Small intestine (tissue), 7 donors: ENCODE measurements around the gene FAM111B. TPM values are rescaled to one million over a fixed set of nuclear protein-coding genes. Genes with fewer than 3 reads are reported as not detected.

Source experiments
- DNase-seq, 2 donors: peaks; one replicate each; pipeline versions ENCODE4 v3.0.0 to v3.0.0-alpha.2; 2013
- FAIRE-seq: peaks from 2 replicates; lab custom pipeline; 2012; peaks lifted over from hg19 to GRCh38; lab: Jason Lieb, UNC
- H3K27ac ChIP-seq, 3 donors: one replicate each; pipeline ENCODE4 v1.5.1; 2013; ENCODE audit warnings: low read length in 2 of 3, mild to moderate bottlenecking in 2 of 3, control low read depth in 1 of 3, inconsistent platforms in 1 of 3, low read depth in 1 of 3, moderate library complexity in 1 of 3
- H3K27me3 ChIP-seq, 3 donors: one replicate each; pipeline ENCODE4 v1.6.1; 2013; ENCODE audit warnings: low read length in 3 of 3, inconsistent platforms in 1 of 3; ENCODE audit not compliant: control insufficient read depth in 3 of 3, insufficient read depth in 3 of 3
- H3K36me3 ChIP-seq, 3 donors: one replicate each; pipeline ENCODE4 v1.6.1; 2013; ENCODE audit warnings: low read length in 3 of 3, inconsistent platforms in 1 of 3, low read depth in 1 of 3, mild to moderate bottlenecking in 1 of 3, moderate library complexity in 1 of 3; ENCODE audit not compliant: control insufficient read depth in 3 of 3, insufficient read depth in 2 of 3
- H3K4me1 ChIP-seq, 3 donors: one replicate each; pipeline ENCODE4 v1.6.1; 2013; ENCODE audit warnings: low read length in 2 of 3, inconsistent platforms in 1 of 3, low read depth in 1 of 3, mild to moderate bottlenecking in 1 of 3, moderate library complexity in 1 of 3; ENCODE audit not compliant: control insufficient read depth in 3 of 3, insufficient read depth in 2 of 3
- H3K4me3 ChIP-seq, 3 donors: one replicate each; pipeline ENCODE4 v1.5.1; 2013; ENCODE audit warnings: low read length in 3 of 3, control low read depth in 1 of 3, inconsistent platforms in 1 of 3, low read depth in 1 of 3, mild to moderate bottlenecking in 1 of 3, moderate library complexity in 1 of 3
- H3K9me3 ChIP-seq, 2 donors: one replicate each; pipeline ENCODE4 v1.6.1; 2013; ENCODE audit warnings: low read depth in 1 of 2, low read length in 1 of 2; ENCODE audit not compliant: control insufficient read depth in 2 of 2, insufficient read depth in 1 of 2
- WGBS, 3 donors: extraction: QIAGEN DNeasy Blood & Tissue Kit; methylation state at CpG; one replicate each; pipeline ENCODE4 v1.1.7; 2013; 5-methylcytosine and 5-hydroxymethylcytosine counted together
- polyA plus RNA-seq, 4 donors: library from polyadenylated mRNA; stranded (reverse) in 3 of 4; unstranded in 1 of 4; fragments of 200-250 nt in 3 of 4; fragments of 120-200 nt in 1 of 4; gene quantifications; one replicate each; pipeline versions ENCODE4 v1.2.1 to v1.2.3, GENCODE V29; 2013
- donor health status: healthy with polysubstance abuse.
- donor health status: control.
- donor health status: control.
- donor health status: Bipolar disorder and iron deficiency.
- donor health status: healthy.

The FAM111B gene
- polyA plus RNA-seq, 4 donors: 0.54 to 11.1 (median 3.4) TPM

GRCh38 chr11:59141191-59141590 is 34.2 kb downstream of the FAM111B start:
- no peak for DNase-seq
- WGBS, 3 donors: 95% methylated on average over 4 of the region's 4 CpGs
- H3K27me3 ChIP-seq: no peaks in the 10 kb centered on the region
- no peak overlapping the region for H3K4me3 ChIP-seq
- H3K4me1 ChIP-seq: peaks cover 0 to 20% (median 2%) of the 10 kb centered on the region in 3 donors
- no peak overlapping the region for H3K27ac ChIP-seq
- peaks cover 0 to 15% (median 1%) of the 10 kb centered on the region in 3 donors for H3K36me3 ChIP-seq
- FAIRE-seq: no peak
- no peaks in the 10 kb centered on the region for H3K9me3 ChIP-seq

DNA sequence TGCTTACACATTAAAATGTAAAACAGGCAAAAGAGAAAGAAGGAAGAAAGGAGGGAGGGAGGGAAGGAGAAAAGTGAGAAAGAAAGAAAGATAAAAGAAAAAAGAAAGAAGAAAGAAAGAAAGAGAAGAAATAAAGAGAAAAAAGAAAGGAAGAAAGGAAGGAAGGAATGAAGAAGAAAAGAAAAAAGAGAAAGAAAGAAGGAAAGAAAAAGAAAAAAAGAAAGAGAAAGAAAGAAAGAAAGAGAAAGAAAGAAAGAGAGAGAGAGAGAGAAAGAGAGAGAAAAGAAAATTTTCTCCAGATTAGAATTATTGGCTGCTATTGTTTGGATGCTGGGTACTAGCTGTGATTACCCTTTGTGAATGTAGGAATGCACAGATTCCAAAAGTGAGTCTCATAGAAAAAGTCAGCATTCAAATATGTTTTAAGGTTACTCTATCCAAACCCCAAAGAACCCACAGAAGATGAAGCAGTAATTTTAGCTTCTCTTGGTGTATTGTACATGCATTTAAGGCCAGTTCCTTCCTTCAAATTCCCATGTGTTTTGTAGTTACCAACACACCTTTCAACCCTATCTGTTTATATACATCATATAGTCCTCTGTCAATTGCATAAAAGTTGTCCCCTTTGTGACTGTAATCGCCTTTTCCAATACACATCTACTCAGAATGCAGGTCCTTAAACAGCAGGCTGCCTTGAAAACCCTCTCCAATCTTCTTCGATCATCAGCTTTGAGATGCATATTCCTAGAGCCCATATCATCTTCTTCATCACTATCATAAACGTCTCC is 34.8 kb downstream of the FAM111B start:
- Histone ChIP-seq H3K27me3 (no peaks in the 10 kb centered on the region), H3K4me3 (peak overlapping the region; percentile 68 to 95 (median 68)), H3K27ac (peak overlapping the region; percentile 97 to 99 (median 98)), H3K9me3 (no peaks in the 10 kb centered on the region), H3K4me1 (peaks cover 0 to 20% (median 2%) of the 10 kb centered on the region in 3 donors), H3K36me3 (peaks cover 0 to 16% (median 1%) of the 10 kb centered on the region in 3 donors)
- FAIRE-seq: no peak
- peak in 1 of 2 donors; percentile 20 for DNase-seq
- WGBS, 3 donors: 0 to 1% (median 1%) methylated on average over 3 of the region's 3 CpGs

DNA sequence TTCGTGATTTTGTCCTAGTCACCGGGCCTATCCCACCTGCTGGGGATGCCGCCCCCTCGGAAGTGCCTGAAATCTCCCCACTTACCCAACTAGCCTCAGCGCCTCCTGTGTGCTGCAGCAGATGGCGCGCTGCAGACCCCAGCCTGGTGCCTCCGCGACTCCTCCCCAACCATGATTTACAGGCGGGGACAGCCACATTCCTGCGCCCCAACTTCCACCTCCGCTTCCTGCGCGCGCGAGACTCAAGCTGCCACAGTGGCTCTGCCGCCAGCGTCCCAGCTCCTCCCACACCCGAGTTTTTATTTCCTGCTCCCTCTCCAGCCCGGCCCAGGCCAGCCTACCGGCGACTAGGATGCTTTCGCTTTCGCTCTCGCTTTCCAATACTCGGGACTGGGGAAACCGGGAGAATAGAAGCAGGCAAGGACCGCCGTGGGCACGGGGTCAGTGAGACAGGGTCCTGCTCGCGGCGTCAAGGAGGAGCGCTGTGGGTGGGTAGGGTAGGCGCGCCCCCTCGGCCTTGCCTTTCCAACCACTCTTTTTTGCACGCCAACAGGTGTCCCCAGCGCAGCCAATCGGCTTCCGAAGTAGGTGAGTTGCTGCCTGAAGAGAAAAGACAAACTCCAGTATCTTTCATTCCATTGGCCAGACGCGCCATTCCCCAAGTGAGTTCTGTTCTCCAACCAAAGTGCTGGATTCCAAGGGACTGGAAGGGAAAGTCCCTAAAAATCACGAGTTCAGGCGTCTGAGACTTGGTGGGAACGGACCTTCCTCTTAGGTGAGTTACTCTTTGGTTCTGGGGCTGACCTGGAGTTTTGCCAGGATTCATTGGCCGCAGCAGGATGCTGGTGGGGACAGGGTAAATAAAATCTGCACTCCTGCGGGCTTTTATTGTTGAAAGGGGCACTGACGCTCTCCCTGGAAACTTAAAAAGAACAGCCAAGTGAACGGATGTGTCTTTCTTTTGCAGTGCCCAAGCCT is 35.8 kb downstream of the FAM111B start, which contains the start of gene FAM111A:
Gene FAM111A, plus strand, starts transcription at position 327 of the 978 bp plus-strand sequence. CDS start 6,017 bp downstream, outside the sequence.
- FAIRE-seq: no peak

GRCh38 chr11:59144096-59144495 is 37.1 kb downstream of the FAM111B start:
- no peak for FAIRE-seq

More for the DNA sequence above, 35.8 kb downstream of the FAM111B start, which contains the start of gene FAM111A:
- Histone ChIP-seq H3K36me3 (peaks cover 0 to 10% (median 0%) of the 10 kb centered on the region in 3 donors), H3K27me3 (no peaks in the 10 kb centered on the region), H3K27ac (peak within 1 kb of the TSS; percentile 97 to 99 (median 98)), H3K9me3 (no peaks in the 10 kb centered on the region), H3K4me1 (peaks cover 0 to 15% (median 2%) of the 10 kb centered on the region in 3 donors), H3K4me3 (peak within 1 kb of the TSS; percentile 68 to 95 (median 68))
- peak; percentile 97 for DNase-seq
- whole genome bisulfite sequencing, 3 donors: 0 to 1% (median 0%) methylated on average over 50 of the region's 50 CpGs

GRCh38 chr11:59144579-59145345 is 37.7 kb downstream of the FAM111B start:
- no peak for FAIRE-seq
- H3K27ac ChIP-seq: peak overlapping the region; percentile 62 to 97 (median 70)

More at GRCh38 chr11:59144096-59144495, 37.1 kb downstream of the FAM111B start:
- Histone ChIP-seq H3K4me1 (peaks cover 0 to 15% (median 2%) of the 10 kb centered on the region in 3 donors), H3K36me3 (peaks cover 0 to 7% (median 2%) of the 10 kb centered on the region in 3 donors), H3K9me3 (no peaks in the 10 kb centered on the region), H3K27ac (peak overlapping the region; percentile 62 to 97 (median 70)), H3K27me3 (no peaks in the 10 kb centered on the region), H3K4me3 (peak overlapping the region in 2 of 3 donors; percentile 41 to 56)
- WGBS, 3 donors: 65 to 86% (median 86%) methylated on average over 1 of the region's 1 CpG
- DNase-seq: peak; percentile 12 to 32

GRCh38 chr11:59145534-59145933 is 38.5 kb downstream of the FAM111B start:
- FAIRE-seq: no peak
- no peak overlapping the region for H3K27ac ChIP-seq
- H3K4me3 ChIP-seq: peak overlapping the region in 1 of 3 donors; percentile 41

More at GRCh38 chr11:59144579-59145345, 37.7 kb downstream of the FAM111B start:
- 2% methylated on average over 38 to 39 of the region's 39 CpGs for WGBS, 3 donors
- peaks cover 0 to 6% (median 2%) of the 10 kb centered on the region in 3 donors for H3K36me3 ChIP-seq
- H3K9me3 ChIP-seq: no peaks in the 10 kb centered on the region
- no peaks in the 10 kb centered on the region for H3K27me3 ChIP-seq
- peak overlapping the region; percentile 27 to 56 (median 41) for H3K4me3 ChIP-seq
- peaks cover 0 to 15% (median 2%) of the 10 kb centered on the region in 3 donors for H3K4me1 ChIP-seq
- DNase-seq: peak; percentile 92 to 95

DNA sequence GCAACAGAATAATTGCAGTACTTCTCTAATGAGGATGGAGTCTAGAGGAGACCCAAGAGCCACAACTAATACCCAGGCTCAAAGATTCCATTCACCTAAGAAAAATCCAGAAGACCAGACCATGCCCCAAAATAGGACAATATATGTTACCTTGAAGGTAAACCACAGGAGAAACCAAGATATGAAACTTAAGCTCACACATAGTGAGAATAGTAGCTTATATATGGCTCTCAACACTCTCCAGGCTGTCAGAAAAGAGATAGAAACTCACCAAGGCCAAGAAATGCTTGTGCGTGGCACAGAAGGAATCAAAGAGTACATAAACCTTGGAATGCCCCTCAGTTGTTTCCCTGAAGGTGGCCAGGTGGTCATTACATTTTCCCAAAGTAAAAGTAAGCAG is 44.7 kb downstream of the FAM111B start:
- H3K4me3 ChIP-seq: no peak overlapping the region
- peaks cover 0 to 3% of the 10 kb centered on the region in 2 donors for H3K9me3 ChIP-seq
- H3K27me3 ChIP-seq: no peaks in the 10 kb centered on the region
- H3K4me1 ChIP-seq: no peaks in the 10 kb centered on the region
- H3K27ac ChIP-seq: no peak overlapping the region
- DNase-seq (no peak), FAIRE-seq (no peak)
- peaks cover 0 to 7% (median 2%) of the 10 kb centered on the region in 3 donors for H3K36me3 ChIP-seq
- WGBS, 3 donors: 83 to 89% (median 87%) methylated on average over 1 of the region's 1 CpG

More at GRCh38 chr11:59145534-59145933, 38.5 kb downstream of the FAM111B start:
- no peaks in the 10 kb centered on the region for H3K9me3 ChIP-seq
- no peak for DNase-seq
- H3K36me3 ChIP-seq: peaks cover 0 to 3% (median 2%) of the 10 kb centered on the region in 3 donors
- 52 to 65% (median 65%) methylated on average over 4 of the region's 4 CpGs for WGBS, 3 donors
- H3K4me1 ChIP-seq: peaks cover 0 to 15% (median 2%) of the 10 kb centered on the region in 3 donors
- H3K27me3 ChIP-seq: no peaks in the 10 kb centered on the region
